Endothelial cell of umbilical vein (primary cell): Measurements from ENCODE around the gene SEMA5A.

Experiments used
- CTCF ChIP-seq, 2 donors: IDR thresholded peaks; 1 replicate in 1 of 2; 2 replicates in 1 of 2; pipeline ENCODE4 v1.5.1; 2011; ENCODE audit warnings: low read length in 2 of 2, mild to moderate bottlenecking in 2 of 2, moderate library complexity in 2 of 2, control low read depth in 1 of 2, inconsistent platforms in 1 of 2, low read depth in 1 of 2; ENCODE audit not compliant: insufficient read depth in 1 of 2; ENCODE audit errors: extremely low read depth in 1 of 2
- FOS ChIP-seq: IDR thresholded peaks from 2 replicates; pipeline ENCODE4 v1.6.1; 2011; ENCODE audit warnings: mild to moderate bottlenecking, low read length, moderate library complexity, borderline replicate concordance; ENCODE audit not compliant: insufficient read depth
- POLR2AphosphoS5 ChIP-seq: IDR thresholded peaks from 2 replicates; pipeline ENCODE4 v1.6.1; 2012; ENCODE audit warnings: low read depth, mild to moderate bottlenecking, control low read depth, low read length, moderate library complexity; ENCODE audit not compliant: insufficient read depth

GRCh38 chr5:9444346-9444745 lies 101.5 kb downstream of the SEMA5A start:
- TF ChIP-seq CTCF (IDR thresholded peaks at IDR 0.05; ENCODE audit: extremely low read depth in 1 of 2, insufficient read depth in 1 of 2, low read depth in 1 of 2, low read length in 2 of 2) (no peak), POLR2AphosphoS5 (no peak), FOS (no peak)
